ENCODE data around the gene ALOXE3.

Gene ALOXE3

GRCh38 chr17:8152112-8152775 is 33.9 kb upstream of the ALOXE3 start, which contains the start of gene PER1:
Gene PER1, minus strand, starts transcription at chr17:8152404. Its CDS starts 1,698 bp downstream, at chr17:8150706.
- peak; percentile 90 for DNase-seq (ENCODE audit: extremely low spot score)
- ChIA-PET CTCF (interaction anchor here (5.4 kb wide), 1 partner anchor 12 kb away, joined by 67 read pairs; no protein-coding TSS in a partner anchor), POLR2A (interaction anchor here (0.7 to 2.6 kb wide), 5 partner anchors 9 to 69 kb away, joined by 3 to 26 read pairs (median 3); partner anchors contain the start of gene HES7)
- TF ChIP-seq CTCF (IDR thresholded peaks at IDR 0.05; ENCODE audit: control extremely low read depth, extremely low read depth, low read depth, missing control alignments) = no peak

- no peak for TF ChIP-seq CTCF (IDR thresholded peaks at IDR 0.05; ENCODE audit: control extremely low read depth, extremely low read depth, low read depth, missing control alignments)
- DNase-seq (ENCODE audit: extremely low spot score) = no peak
- ChIA-PET CTCF (interaction anchor here (5.4 kb wide), 1 partner anchor 12 kb away, joined by 67 read pairs; no protein-coding TSS in a partner anchor), POLR2A (interaction anchor here (0.6 to 2.8 kb wide), 8 partner anchors 8 to 69 kb away, joined by 3 to 26 read pairs (median 3); partner anchors contain the start of genes BORCS6 and HES7)
Observed at GRCh38 chr17:8151641-8152111, 33.4 kb upstream of the ALOXE3 start.

- ChIA-PET CTCF (interaction anchor here (0.6 to 5.4 kb wide), 2 partner anchors 11 to 29 kb away, joined by 3 to 67 read pairs; no protein-coding TSS in a partner anchor), POLR2A (interaction anchor here (0.6 to 2.8 kb wide), 4 partner anchors 11 to 39 kb away, joined by 3 to 26 read pairs (median 12); partner anchors contain the start of gene BORCS6)
- peak; percentile 90 for DNase-seq (ENCODE audit: extremely low spot score)
- no peak for TF ChIP-seq CTCF (IDR thresholded peaks at IDR 0.05; ENCODE audit: control extremely low read depth, extremely low read depth, low read depth, missing control alignments)
Observed at GRCh38 chr17:8151120-8151640, 32.9 kb upstream of the ALOXE3 start.

- no peak for DNase-seq (ENCODE audit: extremely low spot score)
- TF ChIP-seq CTCF (IDR thresholded peaks at IDR 0.05; ENCODE audit: control extremely low read depth, extremely low read depth, low read depth, missing control alignments) = no peak
- ChIA-PET POLR2A (interaction anchor here (0.6 to 2.8 kb wide), 4 partner anchors 10 to 40 kb away, joined by 3 to 26 read pairs (median 12); partner anchors contain the start of gene BORCS6), CTCF (interaction anchor here (0.6 to 5.4 kb wide), 2 partner anchors 10 to 29 kb away, joined by 3 to 67 read pairs; no protein-coding TSS in a partner anchor)
Observed at GRCh38 chr17:8150194-8151119, 32.1 kb upstream of the ALOXE3 start.

GRCh38 chr17:8149419-8150193 is 31.3 kb upstream of the ALOXE3 start:
- no peak for DNase-seq (ENCODE audit: extremely low spot score)
- CTCF ChIA-PET = interaction anchor here (5.4 kb wide), 1 partner anchor 10 kb away, joined by 67 read pairs; no protein-coding TSS in a partner anchor
- POLR2A ChIA-PET = interaction anchor here (2.8 kb wide), 1 partner anchor 23 kb away, joined by 22 read pairs; no protein-coding TSS in a partner anchor
- TF ChIP-seq CTCF (IDR thresholded peaks at IDR 0.05; ENCODE audit: control extremely low read depth, extremely low read depth, low read depth, missing control alignments) = no peak
